Neuron (in vitro differentiated cells): ENCODE results near the gene NDRG3.

Source experiments
- H2AFZ ChIP-seq: one replicate; pipeline ENCODE4 v1.6.1; 2013; ENCODE audit warnings: low read depth, mild to moderate bottlenecking, inconsistent platforms, low read length, moderate library complexity
- H3K27me3 ChIP-seq: one replicate; pipeline ENCODE4 v1.6.1; 2013; ENCODE audit warnings: low read length; ENCODE audit not compliant: insufficient read depth
- H3K36me3 ChIP-seq: one replicate; pipeline ENCODE4 v1.6.1; 2013; ENCODE audit warnings: low read length; ENCODE audit not compliant: insufficient read depth
- H3K4me1 ChIP-seq: one replicate; pipeline ENCODE4 v1.6.1; 2013; ENCODE audit warnings: low read length; ENCODE audit not compliant: insufficient read depth
- H3K4me3 ChIP-seq: 2 replicates; pipeline ENCODE4 v1.5.1; 2013; ENCODE audit warnings: mild to moderate bottlenecking, low read length, moderate library complexity
- H3K9me3 ChIP-seq: one replicate; pipeline ENCODE4 v1.6.1; 2013; ENCODE audit warnings: low read length

Gene NDRG3

DNA sequence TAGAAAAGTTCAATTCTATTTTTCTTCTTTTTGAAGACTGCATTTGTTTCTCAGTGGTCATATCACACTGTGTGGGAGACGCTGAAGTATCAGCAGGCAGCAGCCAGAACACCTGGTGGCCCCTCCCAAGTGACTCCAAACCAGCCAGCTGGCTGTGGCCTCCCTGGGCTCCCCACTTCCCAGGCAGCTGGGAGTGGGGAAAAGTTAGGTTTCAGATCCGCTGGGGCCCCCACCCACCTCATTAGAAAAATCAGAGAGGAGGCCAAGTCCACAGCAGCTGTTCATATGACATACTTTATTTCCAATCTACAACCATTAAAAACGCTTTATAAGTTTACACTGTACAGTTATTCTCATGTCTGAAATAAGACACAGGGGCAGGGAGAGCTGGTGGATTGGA is 31.3 kb upstream of the NDRG3 start:
- H3K4me1 ChIP-seq: peaks cover 5% of the 10 kb centered on the region
- H2AFZ ChIP-seq: no peak overlapping the region
- no peak overlapping the region for H3K4me3 ChIP-seq
- no peaks in the 10 kb centered on the region for H3K9me3 ChIP-seq
- H3K27me3 ChIP-seq: no peaks in the 10 kb centered on the region
- no peaks in the 10 kb centered on the region for H3K36me3 ChIP-seq

DNA sequence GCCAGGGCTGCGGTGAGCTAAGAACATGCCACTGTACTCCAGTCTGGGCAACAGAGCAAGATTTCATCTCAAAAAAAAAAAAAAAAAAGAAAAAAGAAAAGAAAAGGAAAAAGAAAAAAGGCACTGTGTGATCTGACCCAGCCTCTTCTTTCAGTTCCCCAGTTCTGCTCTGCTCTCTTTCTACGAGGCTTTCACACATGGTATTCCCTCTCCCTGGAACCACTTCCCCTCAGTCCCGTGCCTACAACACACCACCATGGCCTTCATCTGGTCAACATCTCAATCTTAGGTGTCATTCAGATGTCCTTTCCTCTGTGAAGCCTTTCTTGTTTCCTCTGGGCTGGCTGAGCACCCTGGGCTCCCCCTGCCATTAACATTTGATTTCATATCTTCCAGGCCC is 29.9 kb upstream of the NDRG3 start:
- H3K27me3 ChIP-seq: no peaks in the 10 kb centered on the region
- H3K9me3 ChIP-seq: no peaks in the 10 kb centered on the region
- no peak overlapping the region for H3K4me3 ChIP-seq
- peaks cover 2% of the 10 kb centered on the region for H3K36me3 ChIP-seq
- peaks cover 5% of the 10 kb centered on the region for H3K4me1 ChIP-seq
- no peak overlapping the region for H2AFZ ChIP-seq

DNA sequence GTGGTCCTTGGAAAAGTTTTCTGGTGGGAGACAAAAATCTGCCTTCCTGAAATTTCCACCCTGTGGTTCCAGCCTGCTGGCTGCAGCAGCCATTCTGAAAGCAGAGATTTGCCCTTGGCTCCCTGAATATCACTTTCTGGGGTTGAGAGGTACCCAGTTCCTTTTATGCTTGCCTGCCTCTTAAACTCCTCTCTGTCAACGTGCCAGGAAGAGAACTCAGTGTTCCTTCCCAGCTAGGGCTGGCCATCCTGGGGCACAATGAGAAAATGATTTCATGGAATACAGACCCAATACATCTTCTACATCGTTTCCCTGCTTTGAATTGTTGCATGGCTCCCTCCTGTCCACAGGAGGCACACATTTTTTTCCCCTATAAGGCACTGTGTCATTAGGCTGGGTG is 29.3 kb upstream of the NDRG3 start:
- Histone ChIP-seq H2AFZ (no peak overlapping the region), H3K27me3 (no peaks in the 10 kb centered on the region), H3K4me3 (no peak overlapping the region), H3K4me1 (peaks cover 5% of the 10 kb centered on the region), H3K9me3 (no peaks in the 10 kb centered on the region), H3K36me3 (peaks cover 6% of the 10 kb centered on the region)

DNA sequence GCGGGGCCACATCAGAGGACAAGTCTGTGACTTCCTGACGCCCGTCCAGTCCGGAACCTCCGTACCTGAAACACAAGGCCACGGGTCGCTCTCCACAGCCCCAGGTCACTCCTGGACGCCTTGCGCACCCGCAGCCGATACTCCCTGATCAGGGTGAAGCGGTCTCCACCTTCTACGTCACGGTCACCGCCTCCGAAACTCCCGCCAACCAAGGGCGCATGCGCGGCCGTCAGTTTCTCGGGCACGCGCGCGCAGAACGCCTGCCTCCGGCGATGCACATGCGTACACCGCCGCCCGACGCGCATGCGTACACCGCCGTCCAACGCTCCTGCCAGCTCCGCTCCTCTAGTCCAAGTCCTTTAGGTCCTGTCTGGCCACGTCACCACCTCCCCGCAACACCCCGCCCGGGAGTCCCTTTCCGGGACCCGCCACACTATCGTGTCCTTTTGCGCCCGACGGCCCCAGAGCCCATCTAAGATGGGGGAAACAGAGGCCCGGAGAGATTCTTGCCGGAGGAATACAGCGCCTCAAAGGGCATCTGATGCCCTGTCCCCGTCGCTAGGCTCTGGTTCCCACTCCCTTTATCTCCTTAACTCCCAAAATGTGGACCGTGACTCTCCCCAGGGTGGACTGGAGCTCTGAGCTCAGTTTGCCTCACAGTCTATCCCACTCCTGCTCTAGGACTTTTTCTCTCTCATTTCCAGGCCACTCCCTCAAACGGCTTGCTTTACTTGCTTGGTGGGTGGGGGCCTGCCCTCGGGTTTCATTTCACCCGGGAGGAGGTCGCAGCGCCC is 27.9 kb upstream of the NDRG3 start, which contains the start of gene DSN1:
DSN1 (minus strand) TSS at position 167 of the 794 bp plus-strand sequence. CDS start 2,305 bp downstream, outside the sequence.
- Histone ChIP-seq H3K27me3 (no peaks in the 10 kb centered on the region), H3K9me3 (no peaks in the 10 kb centered on the region), H3K4me3 (peak within 1 kb of the TSS; percentile 59), H3K4me1 (peaks cover 5% of the 10 kb centered on the region), H3K36me3 (peaks cover 6% of the 10 kb centered on the region), H2AFZ (peak within 1 kb of the TSS; percentile 83)

DNA sequence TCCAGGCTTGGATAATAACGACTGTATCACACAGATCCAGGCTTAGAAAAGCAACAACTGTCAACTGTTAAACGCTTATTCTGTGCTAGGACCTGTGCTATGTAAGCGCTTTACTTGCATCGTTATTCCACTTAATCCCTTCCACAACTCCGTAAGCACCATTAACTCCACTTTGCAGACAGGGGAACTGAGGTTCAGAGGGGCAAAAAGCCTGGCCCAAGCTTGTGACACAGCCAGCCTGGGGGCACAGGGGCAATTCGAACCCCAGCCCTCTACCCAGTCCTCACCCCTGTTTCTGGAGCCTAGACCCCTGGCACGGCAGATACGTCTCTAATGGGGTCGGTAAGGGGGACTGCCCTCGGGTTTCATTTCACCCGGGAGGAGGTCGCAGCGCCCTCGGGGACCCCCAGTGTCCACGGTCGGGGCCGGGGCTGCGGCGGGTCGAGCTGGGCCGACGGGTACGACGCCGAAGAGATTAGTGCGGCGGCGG is 27.3 kb upstream of the NDRG3 start:
- no peaks in the 10 kb centered on the region for H3K9me3 ChIP-seq
- peak overlapping the region; percentile 59 for H3K4me3 ChIP-seq
- peak overlapping the region; percentile 75 for H2AFZ ChIP-seq
- peaks cover 9% of the 10 kb centered on the region for H3K36me3 ChIP-seq
- peaks cover 5% of the 10 kb centered on the region for H3K4me1 ChIP-seq
- no peaks in the 10 kb centered on the region for H3K27me3 ChIP-seq

DNA sequence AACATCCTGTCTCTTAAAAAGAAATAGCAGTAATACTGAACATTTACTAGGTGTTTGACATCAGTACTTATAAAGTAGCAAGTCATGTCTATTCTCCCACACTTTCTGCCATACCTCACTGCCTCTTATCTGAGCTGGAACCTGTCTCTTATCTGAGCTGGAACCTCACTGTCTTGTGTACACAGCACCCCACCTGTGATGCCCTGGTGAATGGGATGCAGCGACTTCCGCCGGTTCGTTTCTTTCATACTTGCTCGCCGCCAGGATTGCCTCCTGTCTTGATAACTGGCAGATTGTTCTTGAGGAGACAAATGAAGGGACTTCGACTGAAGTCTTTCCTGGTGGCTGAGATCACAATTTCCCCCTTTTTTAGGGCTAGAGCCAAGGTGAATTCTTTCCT is 24.8 kb upstream of the NDRG3 start:
- no peak overlapping the region for H2AFZ ChIP-seq
- H3K4me1 ChIP-seq: peaks cover 5% of the 10 kb centered on the region
- H3K36me3 ChIP-seq: peaks cover 12% of the 10 kb centered on the region
- H3K27me3 ChIP-seq: no peaks in the 10 kb centered on the region
- no peak overlapping the region for H3K4me3 ChIP-seq
- H3K9me3 ChIP-seq: no peaks in the 10 kb centered on the region

DNA sequence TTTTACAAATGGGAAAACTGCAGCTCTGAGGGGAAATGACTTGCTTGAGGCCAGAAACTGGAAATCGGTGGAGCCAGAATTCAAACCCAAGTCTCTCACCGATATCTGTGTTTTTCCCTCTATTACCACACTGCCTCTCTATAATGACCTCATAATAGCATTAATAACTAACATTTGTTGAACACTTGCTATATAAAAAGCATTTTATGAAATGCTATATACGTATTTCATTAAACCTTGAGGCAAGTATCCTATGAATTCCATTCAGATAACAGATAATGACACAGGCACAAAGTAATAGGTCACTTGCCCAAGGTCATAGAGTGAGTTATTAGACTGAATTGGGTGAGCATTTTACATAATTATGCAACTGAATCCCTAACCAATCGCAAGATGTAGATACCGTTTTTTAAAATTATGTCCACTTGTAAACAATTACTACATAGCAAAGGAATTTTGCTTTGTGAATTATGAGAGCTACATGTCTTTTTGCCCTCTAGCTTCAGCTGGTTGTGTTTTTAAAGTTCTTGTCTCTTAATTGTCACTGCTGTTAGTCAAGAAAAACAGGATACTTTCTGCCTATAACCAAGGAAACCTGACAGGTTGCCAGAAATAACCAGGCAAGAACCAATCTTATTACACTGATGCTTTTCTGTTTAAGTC is 23.0 kb upstream of the NDRG3 start:
- H3K27me3 ChIP-seq: no peaks in the 10 kb centered on the region
- H3K36me3 ChIP-seq: peaks cover 20% of the 10 kb centered on the region
- H3K9me3 ChIP-seq: no peaks in the 10 kb centered on the region
- peaks cover 5% of the 10 kb centered on the region for H3K4me1 ChIP-seq
- H2AFZ ChIP-seq: no peak overlapping the region
- H3K4me3 ChIP-seq: no peak overlapping the region

DNA sequence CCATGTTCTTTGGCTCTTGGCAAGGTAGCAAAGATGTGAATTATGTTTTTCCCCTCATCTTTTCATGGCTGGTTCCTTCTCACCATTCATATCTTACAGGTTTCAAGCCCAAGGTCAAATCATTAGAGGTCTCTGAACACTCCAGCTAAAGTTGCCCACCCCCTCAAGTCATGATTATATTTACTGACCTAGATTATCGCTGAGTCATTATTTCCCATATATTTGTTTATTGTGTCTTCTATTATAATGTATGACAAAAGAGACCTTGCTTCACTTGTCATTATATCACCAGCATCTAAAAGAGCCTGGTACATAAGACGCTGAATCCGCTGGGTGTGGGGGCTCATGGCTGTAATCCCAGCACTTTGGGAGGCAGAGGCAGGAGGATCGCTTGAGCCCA is 15.2 kb upstream of the NDRG3 start:
- Histone ChIP-seq H3K4me3 (no peak overlapping the region), H3K36me3 (peaks cover 30% of the 10 kb centered on the region)

DNA sequence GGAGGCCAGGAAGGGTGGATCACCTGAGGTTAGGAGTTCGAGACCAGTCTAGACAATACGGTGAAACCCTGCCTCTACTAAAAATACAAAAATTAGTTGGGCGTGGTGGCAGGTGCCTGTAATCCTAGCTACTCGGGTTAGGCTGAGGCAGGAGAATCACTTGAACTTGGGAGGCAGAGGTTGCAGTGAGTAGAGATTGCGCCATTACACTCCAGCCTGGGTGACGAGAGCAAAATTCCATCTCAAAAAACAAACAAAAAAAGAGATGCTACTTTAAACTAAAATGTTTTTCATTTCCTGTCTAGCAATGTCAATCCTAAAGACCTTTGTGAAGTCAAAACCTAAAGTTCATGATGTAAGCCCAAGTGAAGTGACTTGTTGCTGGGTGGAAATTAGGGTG is 14.8 kb upstream of the NDRG3 start:
- no peaks in the 10 kb centered on the region for H3K27me3 ChIP-seq
- no peaks in the 10 kb centered on the region for H3K4me1 ChIP-seq
- no peak overlapping the region for H3K4me3 ChIP-seq
- peaks cover 32% of the 10 kb centered on the region for H3K36me3 ChIP-seq
- no peaks in the 10 kb centered on the region for H3K9me3 ChIP-seq
- no peak overlapping the region for H2AFZ ChIP-seq

More for the DNA sequence above, 15.2 kb upstream of the NDRG3 start:
- H3K4me1 ChIP-seq: no peaks in the 10 kb centered on the region
- H3K27me3 ChIP-seq: no peaks in the 10 kb centered on the region
- H2AFZ ChIP-seq: no peak overlapping the region
- H3K9me3 ChIP-seq: no peaks in the 10 kb centered on the region

DNA sequence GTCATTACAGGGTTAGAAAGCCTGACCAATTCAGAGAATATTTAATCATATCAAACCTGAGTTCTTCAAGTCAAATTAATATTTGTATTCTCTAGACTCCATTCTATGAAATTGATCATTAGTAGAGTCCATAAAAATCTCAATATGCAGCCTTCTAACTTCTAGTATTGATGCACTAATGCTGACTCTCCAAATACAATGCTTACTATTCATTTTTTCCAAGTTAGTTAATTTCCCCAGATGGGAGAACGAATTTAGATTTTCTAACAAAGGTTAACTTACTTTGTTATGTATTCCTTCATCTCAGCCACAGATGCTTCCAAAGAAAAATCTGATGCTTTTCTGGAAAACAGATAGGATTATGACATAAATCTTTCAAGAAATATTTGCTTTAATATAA is 12.4 kb upstream of the NDRG3 start:
- peaks cover 30% of the 10 kb centered on the region for H3K36me3 ChIP-seq
- H2AFZ ChIP-seq: no peak overlapping the region

DNA sequence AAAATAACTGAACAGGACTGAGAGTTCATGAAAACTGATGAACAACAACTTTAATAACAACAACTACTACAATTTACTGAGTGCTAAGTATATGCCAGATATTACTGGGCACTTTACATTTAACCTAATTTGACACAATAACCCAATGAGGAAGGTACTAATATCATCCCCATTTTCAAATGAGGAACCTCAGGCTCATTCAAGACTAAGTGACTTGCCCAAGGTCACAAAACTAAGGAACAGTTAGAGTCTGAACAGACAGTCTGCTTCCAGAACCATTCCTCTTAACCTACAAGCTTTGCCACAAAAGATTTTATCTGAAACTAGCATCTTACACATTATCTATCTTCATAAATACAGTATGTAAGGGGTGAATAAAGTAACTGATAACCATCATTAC is 10.6 kb upstream of the NDRG3 start:
- Histone ChIP-seq H3K4me3 (no peak overlapping the region), H3K9me3 (no peaks in the 10 kb centered on the region), H2AFZ (no peak overlapping the region), H3K27me3 (no peaks in the 10 kb centered on the region), H3K4me1 (no peaks in the 10 kb centered on the region), H3K36me3 (peaks cover 47% of the 10 kb centered on the region)

More for the DNA sequence above, 12.4 kb upstream of the NDRG3 start:
- Histone ChIP-seq H3K4me3 (no peak overlapping the region), H3K4me1 (no peaks in the 10 kb centered on the region), H3K9me3 (no peaks in the 10 kb centered on the region), H3K27me3 (no peaks in the 10 kb centered on the region)

DNA sequence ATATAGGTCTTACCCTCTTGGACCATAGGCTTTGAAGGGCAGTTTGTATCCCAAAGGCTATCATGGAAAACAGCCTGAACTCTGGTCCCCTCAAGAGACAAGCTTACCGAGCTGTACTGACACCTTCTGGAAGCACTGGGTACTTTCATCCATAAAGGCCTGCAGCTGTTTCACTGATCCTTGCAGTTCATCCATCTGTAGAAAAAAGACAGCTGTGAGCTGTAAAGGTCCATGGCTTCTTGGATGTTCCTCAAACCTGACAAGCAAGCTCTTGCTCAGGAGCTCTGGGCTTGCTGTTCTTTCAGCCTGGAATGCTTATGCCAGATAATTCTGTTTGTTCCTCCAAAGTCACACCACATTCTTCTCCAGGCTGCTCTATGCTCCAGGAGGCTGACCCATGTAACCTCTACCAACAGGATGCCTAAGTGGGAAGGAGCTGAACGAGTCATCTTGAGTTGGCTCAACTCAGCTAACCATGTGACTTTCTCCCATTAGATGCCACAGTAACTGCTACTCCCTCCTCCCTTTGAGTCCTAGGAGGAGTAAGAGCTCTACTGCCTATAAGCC is 8.8 kb upstream of the NDRG3 start:
- H3K4me1 ChIP-seq: no peaks in the 10 kb centered on the region
- H3K9me3 ChIP-seq: no peaks in the 10 kb centered on the region
- H2AFZ ChIP-seq: no peak overlapping the region
- peaks cover 50% of the 10 kb centered on the region for H3K36me3 ChIP-seq
- H3K27me3 ChIP-seq: no peaks in the 10 kb centered on the region
- no peak overlapping the region for H3K4me3 ChIP-seq

DNA sequence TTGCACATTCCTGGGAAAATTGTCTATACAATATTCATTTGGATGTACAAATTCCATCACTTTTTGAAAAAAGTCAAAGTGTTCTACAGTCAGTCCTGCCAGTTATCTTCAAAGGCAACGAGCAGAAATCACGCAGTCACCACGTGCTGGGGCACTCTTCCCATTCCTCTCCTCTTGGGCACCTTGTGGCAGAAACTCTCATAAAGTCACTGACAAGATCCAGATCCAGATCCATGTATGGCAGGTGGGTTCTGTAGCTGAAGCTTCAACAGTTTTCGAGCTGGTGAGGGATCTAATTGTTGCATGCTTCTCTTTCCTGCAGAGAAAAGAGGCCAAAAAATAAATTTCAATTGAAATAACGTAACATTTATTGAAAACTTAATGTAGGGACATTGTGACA is 6.7 kb upstream of the NDRG3 start:
- H3K4me1 ChIP-seq: no peaks in the 10 kb centered on the region
- H2AFZ ChIP-seq: no peak overlapping the region
- H3K9me3 ChIP-seq: no peaks in the 10 kb centered on the region
- peaks cover 40% of the 10 kb centered on the region for H3K36me3 ChIP-seq
- H3K4me3 ChIP-seq: no peak overlapping the region
- no peaks in the 10 kb centered on the region for H3K27me3 ChIP-seq
